Kidney (tissue), 14 donors: Measurements from ENCODE around the gene CEP164. TPM values are rescaled to one million over a fixed set of nuclear protein-coding genes. Genes with fewer than 3 reads are reported as not detected.
A peak's percentile ranks its signal among the peaks of the same experiment; 100 is the strongest.

Experiments
- DNase-seq, 5 donors: peaks; one replicate each; pipeline ENCODE4 v3.0.0-alpha.2; 2013 to 2020
- FAIRE-seq: peaks from 2 replicates; lab custom pipeline; 2012; peaks lifted over from hg19 to GRCh38; lab: Jason Lieb, UNC
- H3K27ac ChIP-seq, 2 donors: one replicate each; pipeline ENCODE4 v1.7.0; 2013; ENCODE audit warnings: low read depth in 2 of 2, low read length in 2 of 2, inconsistent platforms in 1 of 2
- H3K27me3 ChIP-seq: one replicate; pipeline ENCODE4 v1.7.1; 2013; ENCODE audit warnings: low read length, inconsistent platforms; ENCODE audit not compliant: control insufficient read depth, insufficient read depth
- H3K36me3 ChIP-seq, 3 donors: one replicate each; pipeline versions ENCODE4 v1.7.0 to v1.7.1; 2013; ENCODE audit warnings: low read length in 3 of 3, control low read depth in 1 of 3, inconsistent platforms in 1 of 3; ENCODE audit not compliant: insufficient read depth in 3 of 3, control insufficient read depth in 2 of 3
- H3K4me1 ChIP-seq, 3 donors: one replicate each; pipeline versions ENCODE4 v1.7.0 to v1.7.1; 2013; ENCODE audit warnings: low read length in 3 of 3, inconsistent platforms in 1 of 3, low read depth in 1 of 3; ENCODE audit not compliant: control insufficient read depth in 2 of 3, insufficient read depth in 2 of 3
- H3K4me3 ChIP-seq, 3 donors: one replicate each; pipeline versions ENCODE4 v1.7.0 to v1.8.1; 2013; ENCODE audit warnings: low read length in 3 of 3, control low read depth in 1 of 3, inconsistent platforms in 1 of 3
- H3K9ac ChIP-seq, 3 donors: one replicate each; pipeline versions ENCODE4 v1.7.0 to v1.7.1; 2013; ENCODE audit warnings: low read length in 3 of 3, control low read depth in 1 of 3, inconsistent platforms in 1 of 3
- H3K9me3 ChIP-seq, 3 donors: one replicate each; pipeline versions ENCODE4 v1.7.0 to v1.7.1; 2013; ENCODE audit warnings: low read length in 3 of 3, control low read depth in 1 of 3, inconsistent platforms in 1 of 3; ENCODE audit not compliant: control insufficient read depth in 2 of 3, insufficient read depth in 1 of 3
- CTCF ChIP-seq: IDR thresholded peaks from 3 replicates; pipeline ENCODE4 v1.5.1; 2012; ENCODE audit warnings: mild to moderate bottlenecking, moderate library complexity, borderline replicate concordance; ENCODE audit not compliant: insufficient read depth; ENCODE audit errors: extremely low read depth
- intact Hi-C: fragments of 100-400 bp; cut with DNase I; formaldehyde crosslinking; loops from one replicate; pipeline ENCODE4 v1.11.1; 2022
- polyA plus RNA-seq: library from polyadenylated mRNA; stranded (reverse); fragments of 350-450 nt; fragmentation: Illumina TruSeq; extraction: RNeasy Lipid Tissue Mini Kit (QIAGEN cat#74804); gene quantifications from one replicate; pipeline ENCODE4 v1.2.3, GENCODE V29; 2014; ENCODE audit warnings: low read depth, low replicate concordance; ENCODE audit not compliant: insufficient read depth
- total RNA-seq: library from RNA; stranded (reverse); fragmentation: NEBNext Ultra II Directional; extraction: Animal tissue kit (Norgen Biotek cat#: 25700); gene quantifications from one replicate; pipeline ENCODE4 v1.2.1, GENCODE V29; 2021
- donor health status: control.
- donor health status: control.
- donor health status: control.
- donor health status: control.
- donor health status: control.
- donor health status: DM: yes; HTN: yes; CAD: no.
- donor health status: Normal renal cell carcinoma (clear cell type).

The CEP164 gene
- total and polyA plus RNA-seq, 2 donors from 2014 or later = 7.9 to 30.7 TPM

GRCh38 chr11:117442049-117442868 lies 114.6 kb downstream of the CEP164 start:
- DNase-seq (peak in 1 of 5 donors; percentile 17), FAIRE-seq (no peak)
- no peaks in the 10 kb centered on the region for H3K27me3 ChIP-seq
- no peaks in the 10 kb centered on the region for H3K9me3 ChIP-seq
- peaks cover 0 to 5% (median 3%) of the 10 kb centered on the region in 3 donors for H3K36me3 ChIP-seq
- no peak overlapping the region for H3K27ac ChIP-seq
- no peak overlapping the region for H3K4me3 ChIP-seq
- H3K9ac ChIP-seq = no peak overlapping the region
- intact Hi-C loops = no loop called here
- no peak for TF ChIP-seq CTCF
- no peaks in the 10 kb centered on the region for H3K4me1 ChIP-seq

GRCh38 chr11:117442869-117443239 lies 115.2 kb downstream of the CEP164 start:
- DNase-seq (no peak), FAIRE-seq (no peak)
- H3K27ac ChIP-seq = no peak overlapping the region
- H3K36me3 ChIP-seq = peaks cover 0 to 5% (median 3%) of the 10 kb centered on the region in 3 donors
- no peak for TF ChIP-seq CTCF
- no peaks in the 10 kb centered on the region for H3K4me1 ChIP-seq
- H3K27me3 ChIP-seq = no peaks in the 10 kb centered on the region
- H3K9me3 ChIP-seq = no peaks in the 10 kb centered on the region
- no peak overlapping the region for H3K9ac ChIP-seq
- intact Hi-C loops = no loop called here
- H3K4me3 ChIP-seq = no peak overlapping the region

GRCh38 chr11:117443266-117444186 lies 115.9 kb downstream of the CEP164 start:
- Histone ChIP-seq H3K4me3 (no peak overlapping the region), H3K36me3 (peaks cover 0 to 5% (median 3%) of the 10 kb centered on the region in 3 donors), H3K4me1 (no peaks in the 10 kb centered on the region), H3K9me3 (no peaks in the 10 kb centered on the region), H3K27me3 (no peaks in the 10 kb centered on the region), H3K9ac (no peak overlapping the region), H3K27ac (no peak overlapping the region)
- TF ChIP-seq CTCF = peak; percentile 58
- FAIRE-seq (no peak), DNase-seq (peak; percentile 81 to 86 (median 84))
- intact Hi-C loops = no loop called here
